Activated CD8-positive, alpha-beta memory T cell treated with anti-CD3 and anti-CD28 coated beads, Interleukin-2, amount 50 U/mL, for 24 hours (primary cell): ENCODE results near the gene PTPRH.

Experiments used
- DNase-seq: peaks from one replicate; pipeline ENCODE4 v3.0.0-alpha.2; 2020; ENCODE audit errors: extremely low read depth

PTPRH gene, protein sequence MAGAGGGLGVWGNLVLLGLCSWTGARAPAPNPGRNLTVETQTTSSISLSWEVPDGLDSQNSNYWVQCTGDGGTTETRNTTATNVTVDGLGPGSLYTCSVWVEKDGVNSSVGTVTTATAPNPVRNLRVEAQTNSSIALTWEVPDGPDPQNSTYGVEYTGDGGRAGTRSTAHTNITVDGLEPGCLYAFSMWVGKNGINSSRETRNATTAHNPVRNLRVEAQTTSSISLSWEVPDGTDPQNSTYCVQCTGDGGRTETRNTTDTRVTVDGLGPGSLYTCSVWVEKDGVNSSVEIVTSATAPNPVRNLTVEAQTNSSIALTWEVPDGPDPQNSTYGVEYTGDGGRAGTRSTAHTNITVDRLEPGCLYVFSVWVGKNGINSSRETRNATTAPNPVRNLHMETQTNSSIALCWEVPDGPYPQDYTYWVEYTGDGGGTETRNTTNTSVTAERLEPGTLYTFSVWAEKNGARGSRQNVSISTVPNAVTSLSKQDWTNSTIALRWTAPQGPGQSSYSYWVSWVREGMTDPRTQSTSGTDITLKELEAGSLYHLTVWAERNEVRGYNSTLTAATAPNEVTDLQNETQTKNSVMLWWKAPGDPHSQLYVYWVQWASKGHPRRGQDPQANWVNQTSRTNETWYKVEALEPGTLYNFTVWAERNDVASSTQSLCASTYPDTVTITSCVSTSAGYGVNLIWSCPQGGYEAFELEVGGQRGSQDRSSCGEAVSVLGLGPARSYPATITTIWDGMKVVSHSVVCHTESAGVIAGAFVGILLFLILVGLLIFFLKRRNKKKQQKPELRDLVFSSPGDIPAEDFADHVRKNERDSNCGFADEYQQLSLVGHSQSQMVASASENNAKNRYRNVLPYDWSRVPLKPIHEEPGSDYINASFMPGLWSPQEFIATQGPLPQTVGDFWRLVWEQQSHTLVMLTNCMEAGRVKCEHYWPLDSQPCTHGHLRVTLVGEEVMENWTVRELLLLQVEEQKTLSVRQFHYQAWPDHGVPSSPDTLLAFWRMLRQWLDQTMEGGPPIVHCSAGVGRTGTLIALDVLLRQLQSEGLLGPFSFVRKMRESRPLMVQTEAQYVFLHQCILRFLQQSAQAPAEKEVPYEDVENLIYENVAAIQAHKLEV

DNA sequence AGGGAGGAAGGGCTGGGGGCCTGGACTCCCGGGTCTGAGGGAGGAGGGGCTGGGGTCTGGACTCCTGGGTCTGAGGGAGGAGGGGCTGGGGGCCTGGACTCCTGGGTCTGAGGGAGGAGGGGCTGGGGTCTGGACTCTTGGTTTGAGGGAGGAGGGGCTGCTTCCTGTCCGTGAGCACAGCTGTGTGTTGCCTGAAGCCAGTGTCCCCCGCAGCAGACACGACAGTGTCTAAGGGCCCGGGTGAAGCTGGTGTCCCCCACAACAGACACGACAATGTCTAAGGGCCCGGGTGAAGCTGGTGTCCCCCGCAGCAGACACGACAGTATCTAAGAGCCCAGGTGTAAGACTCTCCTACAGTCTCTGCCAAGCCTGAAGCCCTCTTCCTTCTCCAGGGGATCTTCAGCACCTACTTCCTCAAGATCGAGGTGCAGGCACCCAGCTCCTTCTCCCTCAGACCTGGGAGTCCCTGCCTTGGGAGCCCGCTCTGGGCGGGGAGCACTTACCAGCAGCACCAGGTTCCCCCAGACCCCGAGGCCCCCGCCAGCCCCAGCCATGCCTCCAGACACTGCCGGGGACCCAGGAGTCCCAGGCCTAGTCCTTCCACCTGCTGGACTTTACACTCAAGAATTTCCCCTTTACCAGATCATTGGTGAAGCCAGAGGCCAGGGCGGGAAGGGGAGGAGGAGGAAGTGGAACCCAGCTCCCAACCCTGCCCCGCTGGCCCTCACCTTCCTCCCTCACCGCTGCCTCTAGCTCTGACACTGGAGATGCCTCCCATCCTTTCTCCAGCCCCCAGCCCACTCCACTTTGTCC, at the start of gene PTPRH:
Gene PTPRH (minus strand): TSS at position 622 of the 813 bp plus-strand sequence. CDS start 68 bp downstream, at position 554.
- DNase-seq, result no peak

DNA sequence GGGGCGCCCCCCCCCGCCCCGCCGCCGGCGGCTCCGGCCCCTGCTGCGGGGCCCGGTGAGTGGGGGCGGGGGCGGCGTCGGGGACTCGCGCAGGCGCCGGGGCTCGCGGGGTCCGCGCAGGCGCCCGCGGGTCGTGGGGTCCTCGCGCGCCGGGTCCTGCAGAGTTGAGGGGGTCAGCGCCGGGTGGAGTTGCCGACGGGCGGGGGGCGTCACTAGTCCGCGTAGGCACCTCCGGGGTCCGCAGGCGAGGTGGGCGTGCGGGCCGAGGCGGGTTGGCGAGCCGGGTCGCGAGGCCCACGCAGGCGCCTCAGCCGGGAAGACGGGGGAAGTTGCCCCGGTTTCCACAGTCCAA, 49.2 kb upstream of the PTPRH start:
- DNase-seq, result no peak

DNA sequence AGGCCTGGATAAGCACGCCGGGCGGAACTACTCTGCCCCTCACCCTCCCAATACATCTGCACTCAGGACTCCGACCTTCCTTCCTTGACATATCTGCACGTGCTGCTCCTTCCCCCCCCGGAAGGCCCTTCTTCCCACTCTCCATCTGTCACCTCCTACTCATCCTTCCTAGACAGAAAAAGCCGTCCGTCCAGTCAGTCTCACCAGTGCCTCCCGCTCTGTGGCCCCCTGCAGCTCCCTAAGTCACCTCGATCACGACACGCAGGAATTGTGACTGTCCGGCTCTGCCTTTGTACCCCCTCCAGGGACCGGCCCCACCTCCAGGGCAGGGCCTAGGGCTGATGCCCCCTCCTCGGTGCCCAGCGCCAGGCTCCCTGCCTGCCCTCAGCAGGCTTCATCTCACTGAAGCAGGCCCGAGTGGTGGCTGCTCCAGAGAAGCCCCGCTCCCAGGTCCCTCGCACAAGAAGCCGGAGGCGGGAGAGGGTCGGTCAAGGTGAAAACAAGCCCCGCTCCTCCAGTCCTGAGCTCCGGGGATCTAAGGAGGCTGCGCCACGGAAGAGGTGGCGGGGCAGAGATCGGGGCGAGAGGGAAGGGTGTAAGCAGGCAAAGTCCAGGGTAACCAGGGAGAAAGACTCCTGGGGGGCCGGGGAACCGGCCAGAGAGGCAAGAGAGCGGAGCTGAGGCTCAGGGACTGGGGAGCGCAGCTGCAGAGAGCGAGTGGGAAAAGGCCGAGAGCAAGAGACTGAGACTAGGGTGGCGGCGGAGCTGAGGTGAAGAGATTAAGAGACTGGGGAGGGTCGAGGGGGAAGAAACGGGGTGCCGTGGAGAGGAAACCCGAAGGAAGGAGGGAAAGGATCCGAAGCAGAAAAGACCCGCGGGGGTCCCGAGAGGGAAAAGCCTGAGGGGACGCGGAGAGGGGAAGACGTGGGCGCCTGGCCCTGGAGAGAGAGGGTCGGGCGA, 48.4 kb upstream of the PTPRH start:
- no peak for DNase-seq

DNA sequence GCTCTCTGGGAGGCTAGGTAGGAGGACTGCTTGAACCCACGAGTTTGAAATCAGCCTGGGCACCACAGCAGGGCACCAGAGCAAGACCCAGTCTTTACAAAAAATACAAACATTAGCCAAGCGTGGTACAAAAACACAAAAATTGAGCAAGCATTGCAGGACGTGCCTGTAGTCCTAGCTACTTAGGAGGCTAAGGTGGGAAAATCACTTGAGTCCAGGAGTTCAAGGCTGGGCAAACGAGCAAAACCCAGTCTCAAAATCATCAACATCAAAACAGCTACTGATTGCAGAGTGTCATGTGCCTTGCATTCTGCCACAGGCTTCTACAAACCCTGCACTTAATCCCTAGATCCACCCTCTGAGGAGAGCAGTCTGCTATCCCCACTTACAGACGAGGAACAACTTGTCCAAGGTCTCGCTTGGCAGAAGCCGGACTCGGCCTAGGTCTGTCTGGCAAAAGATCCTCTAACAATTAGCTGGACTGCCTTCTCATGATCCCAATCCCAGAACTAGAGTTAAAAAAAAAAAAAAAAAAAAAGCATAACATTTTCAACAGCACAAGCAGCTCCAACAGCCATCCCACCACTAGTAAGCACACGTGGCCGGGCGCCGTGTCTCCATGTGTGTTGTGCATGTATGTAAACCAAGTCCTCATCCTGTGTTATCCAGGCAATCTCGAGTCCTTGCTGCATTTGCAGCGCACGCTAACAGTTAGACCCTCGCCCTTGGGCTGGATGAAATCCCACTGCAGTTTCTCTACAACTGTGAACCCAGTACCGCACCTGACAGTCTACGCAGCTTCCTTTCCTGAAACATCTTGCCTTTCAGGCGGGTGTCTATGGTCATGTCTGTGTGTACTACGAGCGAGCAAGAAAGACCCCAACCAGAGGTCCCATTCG, 47.5 kb upstream of the PTPRH start:
- no peak for DNase-seq

DNA sequence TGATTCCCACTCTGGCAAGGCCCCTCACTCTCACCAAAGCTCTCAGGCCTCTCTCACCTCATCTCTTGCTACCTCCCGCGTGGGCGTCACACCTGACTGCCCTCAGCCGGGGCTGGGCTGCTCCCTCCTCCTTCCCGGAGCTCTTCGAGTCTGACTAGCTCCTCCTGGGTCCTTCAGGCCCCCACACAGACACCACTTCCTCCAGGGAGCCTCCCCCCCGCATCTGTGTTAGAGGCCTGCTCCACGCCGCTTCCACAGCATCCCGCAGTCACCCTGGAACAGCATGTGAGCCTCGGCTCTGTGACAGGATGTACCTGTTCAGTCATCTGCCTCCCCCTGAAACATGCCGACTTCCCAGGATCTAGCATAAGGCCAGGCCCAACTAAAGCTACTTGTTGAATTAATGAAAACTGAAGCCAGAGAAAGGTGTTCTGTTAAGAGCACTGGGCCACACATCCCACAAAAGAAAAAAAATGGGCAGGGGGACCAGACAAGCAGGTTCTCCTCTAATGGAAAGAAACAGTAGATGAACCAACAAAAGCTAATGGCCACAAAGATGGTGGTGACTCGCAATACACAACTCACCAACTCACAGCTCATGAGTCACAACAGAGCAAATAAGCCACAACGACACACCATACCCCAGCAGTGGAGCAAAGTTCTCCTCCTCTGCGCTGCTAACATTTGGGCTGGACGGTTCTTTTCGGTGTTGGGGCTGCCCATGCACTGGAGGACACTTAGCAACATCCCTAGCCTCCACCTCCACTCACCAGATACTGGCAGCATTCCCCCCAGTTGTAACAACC, 46.5 kb upstream of the PTPRH start:
- no peak for DNase-seq

DNA sequence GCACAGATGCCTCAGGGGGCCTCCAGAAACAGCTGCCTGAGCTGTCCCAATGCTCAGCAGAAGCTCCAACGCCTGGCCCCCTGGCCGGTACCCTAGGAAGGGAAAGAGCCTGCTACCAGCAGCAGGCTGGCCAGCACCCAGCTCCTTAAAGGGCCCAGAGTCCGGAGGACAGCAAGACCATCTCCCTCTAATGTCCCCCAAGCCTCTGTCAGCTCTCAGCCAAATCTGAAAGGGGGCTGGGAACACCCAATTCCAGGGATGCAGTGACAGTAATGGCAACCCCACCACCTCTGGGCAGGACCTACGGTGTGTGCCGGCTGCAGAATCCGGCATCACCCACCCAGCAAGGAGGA, 45.3 kb upstream of the PTPRH start:
- no peak for DNase-seq

DNA sequence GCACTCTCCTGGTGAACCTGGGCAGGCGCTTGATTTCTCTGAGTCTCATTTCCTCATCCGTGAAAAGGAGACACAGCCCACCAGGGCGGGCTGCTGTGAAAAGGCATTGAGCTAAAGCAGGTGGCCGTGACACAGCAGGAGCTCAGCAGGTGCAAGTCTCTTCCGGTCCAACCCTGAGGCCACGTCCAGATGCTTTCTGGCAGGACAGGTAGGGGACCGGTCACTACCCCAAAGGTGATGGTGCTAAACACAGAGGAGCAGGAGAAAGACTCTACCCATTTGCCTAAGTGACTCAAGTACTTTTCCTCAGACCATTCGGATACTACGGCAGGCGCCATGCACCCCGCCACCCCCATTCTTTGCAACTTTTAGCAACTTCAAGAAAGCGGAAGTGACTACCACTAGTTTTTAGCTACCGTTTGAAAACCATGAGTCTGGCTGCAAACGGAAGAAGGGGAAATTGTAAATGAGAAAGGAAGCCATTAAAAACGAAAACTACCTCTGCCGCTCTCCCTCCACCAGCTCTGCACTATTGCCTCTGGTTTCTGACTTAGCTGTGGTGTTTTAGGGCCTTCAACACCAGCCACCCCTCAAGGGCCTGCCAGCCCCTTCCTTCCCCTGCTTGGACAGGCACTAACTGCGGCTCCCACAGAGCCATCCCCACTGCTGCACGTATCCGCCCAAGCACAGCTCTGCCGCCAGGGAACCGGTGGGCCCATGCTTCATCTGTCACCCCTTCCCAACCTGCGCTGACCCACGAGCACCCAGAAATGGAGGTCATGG, 44.7 kb upstream of the PTPRH start:
- DNase-seq, result no peak

DNA sequence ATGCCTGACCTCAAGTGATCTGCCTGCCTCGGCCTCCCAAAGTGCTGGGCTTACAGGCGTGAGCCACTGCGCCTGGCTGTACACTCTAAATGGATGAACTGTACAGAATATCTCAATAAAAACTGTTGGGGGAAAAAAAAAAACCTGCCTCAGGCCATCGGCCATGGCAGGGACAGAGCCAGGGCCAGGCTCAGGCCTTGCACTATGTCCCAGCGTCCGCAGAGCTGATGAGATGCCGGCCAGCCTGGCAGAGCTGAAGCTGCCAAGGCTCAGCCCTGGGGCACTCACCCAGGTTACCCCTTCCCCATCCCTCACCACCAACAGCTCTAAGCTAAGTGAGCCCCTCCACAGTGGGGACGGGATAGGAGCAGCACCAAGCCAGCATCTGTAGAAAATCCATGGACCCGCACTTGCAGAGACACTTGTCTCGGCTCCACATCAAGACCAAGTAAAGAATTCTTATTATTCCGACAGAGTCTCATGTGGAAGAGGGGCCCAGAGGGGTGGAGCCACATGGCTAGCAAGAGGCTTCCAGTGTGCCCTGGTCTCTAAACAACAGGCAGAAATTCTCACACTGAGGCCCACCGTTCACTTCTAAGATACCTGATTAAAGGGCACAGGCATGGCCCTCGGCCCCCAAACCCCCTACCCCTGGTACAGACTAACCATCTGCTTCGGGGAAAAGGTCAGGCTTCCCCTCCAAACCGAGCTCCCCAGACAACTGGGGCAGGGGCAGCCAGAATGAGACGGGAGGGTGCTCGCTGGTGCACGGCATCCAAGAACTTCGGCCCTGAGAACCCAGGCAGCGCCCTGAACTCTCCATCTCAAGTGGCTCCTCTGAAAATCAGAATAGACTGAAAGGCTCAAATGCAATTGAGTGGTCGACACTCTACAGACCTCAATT, 43.7 kb upstream of the PTPRH start:
- DNase-seq, result no peak

DNA sequence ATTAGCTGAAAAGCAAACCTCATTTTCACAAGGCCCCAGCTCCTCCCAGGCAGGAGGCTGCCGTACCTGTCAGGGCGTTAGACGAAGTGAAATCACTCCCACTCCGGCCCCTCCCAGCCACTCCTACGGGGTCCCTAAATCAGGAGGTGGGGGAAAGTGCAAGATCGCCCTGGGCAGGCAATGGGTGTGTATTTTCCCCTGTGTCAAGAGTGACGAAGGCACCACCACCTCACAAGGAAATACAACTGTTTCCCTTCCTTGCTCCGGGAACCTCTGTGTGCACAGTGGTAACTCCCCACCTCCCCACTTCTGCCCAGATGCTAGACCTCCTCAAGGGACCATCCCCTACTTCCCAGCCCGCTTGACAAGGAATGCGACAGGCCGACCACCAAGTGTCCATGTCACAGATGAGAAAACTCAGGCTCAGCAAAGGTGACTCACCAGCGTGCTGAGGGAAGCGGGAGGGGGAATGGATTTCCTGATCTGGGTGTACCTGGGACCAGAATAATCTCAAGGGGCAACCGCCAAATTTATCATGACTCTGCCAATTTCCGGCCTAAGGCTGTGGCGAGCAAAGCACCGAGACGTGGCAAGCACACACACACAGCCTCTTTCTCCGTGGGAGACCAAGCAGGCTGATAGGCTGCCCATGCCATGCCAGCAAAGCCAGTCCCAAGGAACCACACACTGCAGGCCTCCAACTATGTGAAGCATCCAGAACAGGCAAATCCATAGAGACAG, 42.2 kb upstream of the PTPRH start:
- DNase-seq, result no peak

DNA sequence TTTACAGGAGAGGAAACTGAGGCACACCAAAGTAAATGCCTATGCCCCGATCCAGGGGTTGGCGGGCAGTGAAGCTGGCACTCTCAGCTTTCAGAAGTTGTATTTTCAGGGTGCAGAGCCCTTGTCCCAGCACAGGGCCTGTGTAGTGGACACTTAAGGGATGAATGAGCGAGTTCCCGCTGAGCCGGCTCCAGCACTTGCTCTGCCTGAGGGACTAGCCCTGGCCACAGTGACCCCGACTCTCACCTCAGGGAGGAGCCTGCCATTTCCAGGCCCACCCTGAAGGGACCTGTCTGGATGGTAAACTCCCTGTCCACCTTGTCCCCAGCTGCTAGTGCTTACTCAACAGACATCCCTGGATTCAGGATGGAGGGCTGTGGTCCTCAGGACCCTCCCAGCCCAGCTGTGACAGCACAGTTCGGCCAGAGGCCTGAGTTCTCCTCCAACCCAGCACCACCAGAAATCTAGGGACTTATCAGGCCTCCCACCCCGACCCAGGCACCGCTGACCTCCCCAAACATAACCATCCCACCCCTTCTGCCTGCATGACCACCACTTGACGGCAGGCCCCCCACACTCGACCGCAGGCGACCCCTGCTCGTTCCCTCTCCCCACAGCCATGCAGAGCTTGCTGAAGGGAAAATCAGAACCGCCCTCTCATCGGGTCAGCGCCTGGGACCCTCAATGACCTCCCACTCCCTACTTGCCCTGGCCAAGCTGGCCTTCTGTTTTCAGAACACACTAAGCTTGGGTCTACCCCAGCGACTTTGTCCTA, 41.1 kb upstream of the PTPRH start:
- DNase-seq, result no peak

DNA sequence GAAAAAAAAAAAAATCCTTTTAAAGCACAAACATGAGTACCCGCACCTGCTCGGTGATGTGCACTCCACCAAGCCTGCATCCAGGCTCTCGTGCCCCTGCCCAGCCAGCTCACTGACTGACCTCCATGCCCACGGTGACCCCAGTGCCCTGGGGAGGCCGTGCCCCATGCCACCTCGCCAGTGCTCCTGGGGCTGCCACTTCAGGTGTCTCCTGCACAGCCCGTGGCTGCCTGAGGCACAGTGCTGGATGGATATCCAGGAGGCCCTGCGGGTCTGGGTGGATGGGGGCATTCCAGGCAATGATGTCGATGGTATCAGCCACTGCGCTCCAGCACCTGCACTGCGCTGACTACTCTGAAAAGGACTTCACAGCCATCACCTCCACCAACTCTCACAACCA, 40.5 kb upstream of the PTPRH start:
- DNase-seq, result no peak

DNA sequence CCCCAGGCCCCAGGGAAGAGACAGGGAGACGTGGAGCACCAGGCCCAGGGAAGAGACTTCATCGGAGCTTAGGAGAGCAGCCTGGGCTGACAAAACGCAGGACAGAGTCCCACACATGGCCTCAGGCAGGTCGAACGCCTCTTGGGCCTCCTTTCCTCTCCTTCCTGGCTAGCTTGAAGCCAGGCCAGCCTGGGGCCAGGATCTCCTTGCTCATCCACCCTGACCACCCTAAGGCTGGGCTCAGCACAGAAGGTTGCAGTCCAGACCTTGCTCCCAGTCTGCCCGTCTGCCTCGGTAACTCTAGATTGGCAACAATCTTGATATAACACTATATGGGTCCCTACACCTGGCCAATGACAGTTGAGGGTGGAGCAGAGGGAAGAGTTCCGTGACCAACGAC, 39.4 kb upstream of the PTPRH start:
- no peak for DNase-seq

DNA sequence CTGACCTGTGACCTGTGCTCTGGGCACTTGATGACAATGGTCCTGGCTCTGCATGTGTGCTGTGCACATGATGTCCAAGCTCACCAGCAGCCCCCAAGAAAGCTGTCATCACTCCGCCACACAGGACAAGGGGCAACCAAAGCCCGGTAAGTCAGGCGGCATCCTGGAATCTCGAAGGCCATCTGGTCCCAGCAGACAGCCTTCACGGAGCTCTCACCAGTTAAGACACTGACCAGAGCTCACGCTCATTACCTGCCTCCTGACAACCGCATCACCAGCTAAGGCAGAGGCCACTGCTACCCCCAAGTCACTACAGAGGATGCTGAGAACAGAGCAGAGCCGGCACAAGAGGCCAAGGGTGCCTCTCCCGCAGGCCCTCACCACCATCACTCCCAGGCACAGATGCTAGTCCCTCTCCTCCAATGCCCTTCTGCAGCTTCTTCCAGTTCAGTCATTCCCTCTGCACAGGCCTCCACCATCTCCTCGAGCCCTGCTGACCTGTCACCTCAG, 38.9 kb upstream of the PTPRH start:
- no peak for DNase-seq

DNA sequence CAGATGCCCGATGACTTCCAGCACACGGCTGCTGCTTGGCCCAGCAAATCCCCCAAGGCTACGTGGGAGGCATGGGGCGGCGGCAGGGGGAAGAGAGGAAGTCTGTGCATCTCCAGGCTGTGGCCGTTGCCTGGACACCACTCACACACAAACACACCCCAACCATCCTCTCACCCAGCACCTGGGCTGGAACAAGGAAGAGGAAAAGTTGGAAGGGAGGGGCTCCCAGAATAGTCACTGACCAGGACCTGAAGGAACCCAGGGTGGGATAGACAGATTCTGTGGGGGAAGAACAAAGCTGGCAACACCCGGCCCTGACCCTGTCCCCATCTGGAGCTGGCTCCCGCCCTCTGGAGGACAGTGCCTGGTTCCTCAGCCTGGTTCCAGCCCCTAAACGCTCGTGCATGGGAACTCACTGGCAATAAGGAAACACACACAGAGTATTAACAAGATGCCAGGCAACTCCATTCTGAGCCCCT, 38.4 kb upstream of the PTPRH start:
- no peak for DNase-seq
